H1 (cell line): ENCODE measurements around the gene SOWAHD. TPM values are rescaled to one million over a fixed set of nuclear protein-coding genes. Genes with fewer than 3 reads are reported as not detected.

ENCODE experiments used
- CEBPB ChIP-seq: IDR thresholded peaks from 2 replicates; pipeline ENCODE4 v1.6.1; 2012; ENCODE audit warnings: low read depth, low read length
- POLR2AphosphoS5 ChIP-seq: IDR thresholded peaks from 2 replicates; pipeline ENCODE4 v1.6.1; 2011; ENCODE audit warnings: low read depth, low read length
- SIN3A ChIP-seq, 2 experiments: IDR thresholded peaks in 1 of 2; conservative IDR thresholded peaks in 1 of 2; 2 replicates each; pipeline ENCODE4 v1.6.1; 2011 to 2012; ENCODE audit warnings: low read length in 2 of 2, improper control_type of control experiment in 1 of 2, low read depth in 1 of 2, mild to moderate bottlenecking in 1 of 2
- SP2 ChIP-seq: IDR thresholded peaks from 2 replicates; pipeline ENCODE4 v1.6.1; 2012; ENCODE audit warnings: mild to moderate bottlenecking, low read length, inconsistent platforms
- polyA plus RNA-seq, 7 experiments: library from polyadenylated mRNA; depleted of rRNA in 3 of 7; stranded (reverse) in 5 of 7; unstranded in 2 of 7; fragments of >200 nt in 5 of 7; fragments of 200-250 nt in 2 of 7; gene quantifications; 1 replicate in 5 of 7; 2 replicates in 1 of 7; 4 replicates in 1 of 7; pipeline versions ENCODE4 v1.2.1 to v1.2.3, GENCODE V29; 2011 to 2013; ENCODE audit warnings: missing spikeins in 2 of 7, mixed read lengths in 2 of 7
- total RNA-seq: library from RNA; stranded (reverse); fragmentation: NEBNext Ultra II Directional; extraction: Animal tissue kit (Norgen Biotek cat#: 25700); gene quantifications from 2 replicates; pipeline ENCODE4 v1.2.1, GENCODE V29; 2021
- TF ChIP-seq, protein P1 (sequence below): IDR thresholded peaks from 2 replicates; pipeline ENCODE4 v1.6.1; 2012; ENCODE audit warnings: low read length, inconsistent platforms

Gene SOWAHD
- total and polyA plus RNA-seq, 2 of the 8 experiments (the other 6 are each of a cell fraction or from before 2014, with no cell fraction given) = 1.7 to 2.9 TPM

GRCh38 chrX:119790977-119791436, 32.6 kb downstream of the SOWAHD start (continued):
- TF ChIP-seq SIN3A (conservative IDR thresholded peaks at IDR 0.05 in 1 of 2, IDR thresholded peaks at IDR 0.05 in 1 of 2; ENCODE audit: low read depth in 1 of 2, low read length in 2 of 2) (0 out of 4 replicates have a peak, but pooled peaks of 1 of the 2 experiments have one; percentile 29), CEBPB (no peak), SP2 (no peak), POLR2AphosphoS5 (no peak)
- TF ChIP-seq, protein P1, sequence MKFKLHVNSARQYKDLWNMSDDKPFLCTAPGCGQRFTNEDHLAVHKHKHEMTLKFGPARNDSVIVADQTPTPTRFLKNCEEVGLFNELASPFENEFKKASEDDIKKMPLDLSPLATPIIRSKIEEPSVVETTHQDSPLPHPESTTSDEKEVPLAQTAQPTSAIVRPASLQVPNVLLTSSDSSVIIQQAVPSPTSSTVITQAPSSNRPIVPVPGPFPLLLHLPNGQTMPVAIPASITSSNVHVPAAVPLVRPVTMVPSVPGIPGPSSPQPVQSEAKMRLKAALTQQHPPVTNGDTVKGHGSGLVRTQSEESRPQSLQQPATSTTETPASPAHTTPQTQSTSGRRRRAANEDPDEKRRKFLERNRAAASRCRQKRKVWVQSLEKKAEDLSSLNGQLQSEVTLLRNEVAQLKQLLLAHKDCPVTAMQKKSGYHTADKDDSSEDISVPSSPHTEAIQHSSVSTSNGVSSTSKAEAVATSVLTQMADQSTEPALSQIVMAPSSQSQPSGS = no peak
